Measurements from ENCODE around the gene TGM6.

DNA sequence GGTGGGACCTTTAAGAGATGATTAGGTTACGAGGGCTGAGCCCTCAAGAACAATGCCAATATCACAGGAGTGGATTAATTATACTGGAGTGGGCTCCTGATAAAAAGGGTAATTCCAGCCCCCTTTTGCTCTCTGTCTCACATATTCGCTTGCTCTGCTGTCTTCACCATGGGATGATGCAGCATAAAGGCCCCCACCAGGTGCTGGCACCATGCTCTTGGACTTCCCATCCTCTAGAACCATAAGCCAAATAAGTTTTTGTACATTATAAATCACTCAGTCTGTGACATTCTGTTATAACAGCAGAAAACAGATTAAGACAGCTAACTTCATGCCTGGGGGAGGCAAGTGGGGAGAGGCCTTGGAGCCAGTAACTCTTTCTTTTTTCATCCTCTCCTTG, 99.7 kb downstream of the TGM6 start:
- TF ChIP-seq, protein P1, sequence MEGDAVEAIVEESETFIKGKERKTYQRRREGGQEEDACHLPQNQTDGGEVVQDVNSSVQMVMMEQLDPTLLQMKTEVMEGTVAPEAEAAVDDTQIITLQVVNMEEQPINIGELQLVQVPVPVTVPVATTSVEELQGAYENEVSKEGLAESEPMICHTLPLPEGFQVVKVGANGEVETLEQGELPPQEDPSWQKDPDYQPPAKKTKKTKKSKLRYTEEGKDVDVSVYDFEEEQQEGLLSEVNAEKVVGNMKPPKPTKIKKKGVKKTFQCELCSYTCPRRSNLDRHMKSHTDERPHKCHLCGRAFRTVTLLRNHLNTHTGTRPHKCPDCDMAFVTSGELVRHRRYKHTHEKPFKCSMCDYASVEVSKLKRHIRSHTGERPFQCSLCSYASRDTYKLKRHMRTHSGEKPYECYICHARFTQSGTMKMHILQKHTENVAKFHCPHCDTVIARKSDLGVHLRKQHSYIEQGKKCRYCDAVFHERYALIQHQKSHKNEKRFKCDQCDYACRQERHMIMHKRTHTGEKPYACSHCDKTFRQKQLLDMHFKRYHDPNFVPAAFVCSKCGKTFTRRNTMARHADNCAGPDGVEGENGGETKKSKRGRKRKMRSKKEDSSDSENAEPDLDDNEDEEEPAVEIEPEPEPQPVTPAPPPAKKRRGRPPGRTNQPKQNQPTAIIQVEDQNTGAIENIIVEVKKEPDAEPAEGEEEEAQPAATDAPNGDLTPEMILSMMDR (IDR thresholded peaks at IDR 0.05), result no peak
- no peak for TF ChIP-seq POLR2A (IDR thresholded peaks at IDR 0.05)
